ENCODE results near the gene RNF152. TPM values are rescaled to one million over a fixed set of nuclear protein-coding genes. Genes with fewer than 3 reads are reported as not detected.
A peak's percentile ranks its signal among the peaks of the same experiment; 100 is the strongest.

Gene RNF152
- total RNA-seq, 4 donors from 2014 or later: 19.4 to 28.7 (median 21.8) TPM

DNA sequence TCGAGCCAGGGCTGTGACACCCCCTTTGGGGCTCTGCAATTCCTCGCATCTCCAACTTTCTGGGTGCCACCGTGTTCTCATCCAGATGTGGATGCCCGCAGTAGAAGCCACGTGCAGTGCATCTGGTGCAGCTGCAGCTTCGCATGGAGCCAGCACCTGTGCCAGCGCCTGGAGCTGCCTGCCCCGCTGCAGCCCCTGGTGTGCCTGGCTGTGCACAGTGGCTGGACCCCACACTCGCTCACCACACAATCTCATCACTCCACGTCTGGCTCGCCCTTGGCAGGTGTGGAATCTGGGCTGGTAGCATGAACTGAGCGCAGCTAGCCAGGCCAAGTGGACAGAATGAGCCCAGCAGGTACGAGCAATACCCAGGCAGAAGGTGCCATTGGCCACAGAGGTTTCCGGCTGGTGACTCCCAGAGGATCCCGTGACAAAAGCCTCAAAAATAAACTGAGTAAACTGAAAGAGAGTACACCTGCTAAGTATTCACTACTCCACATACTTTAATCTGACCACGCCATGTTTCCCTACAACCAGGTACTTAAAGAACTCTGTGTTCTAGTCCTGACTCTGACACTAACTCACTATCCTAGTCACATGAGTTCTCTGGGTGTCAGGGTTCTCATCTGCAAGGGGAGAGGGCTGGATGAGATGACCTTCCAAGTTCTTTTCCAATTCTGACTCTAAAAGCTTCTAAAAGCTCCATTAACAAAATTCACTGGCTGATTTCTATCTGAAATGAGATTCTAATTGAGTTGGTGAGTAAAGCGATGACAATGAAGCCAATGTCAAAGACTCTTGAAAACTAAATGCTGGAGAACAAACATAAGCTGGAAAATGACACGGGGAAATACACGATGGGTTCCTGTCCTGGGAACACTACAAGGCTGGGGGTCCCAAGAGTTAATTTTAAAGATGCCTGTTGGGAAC is 37.1 kb downstream of the RNF152 start:
- Histone ChIP-seq H3K36me3 (no peaks in the 10 kb centered on the region), H3K27ac (no peak overlapping the region), H3K4me3 (replicated peaks in 1 of 3) (no peak overlapping the region), H3K4me1 (peaks cover 13 to 15% of the 10 kb centered on the region in 2 donors), H3K9me3 (no peaks in the 10 kb centered on the region), H3K27me3 (no peaks in the 10 kb centered on the region)
- no peak for DNase-seq
- 91 to 93% methylated on average over 14 to 19 of the region's 19 CpGs for WGBS, 2 donors
- TF ChIP-seq POLR2A (IDR thresholded peaks at IDR 0.05): no peak
- TF ChIP-seq, protein P1, sequence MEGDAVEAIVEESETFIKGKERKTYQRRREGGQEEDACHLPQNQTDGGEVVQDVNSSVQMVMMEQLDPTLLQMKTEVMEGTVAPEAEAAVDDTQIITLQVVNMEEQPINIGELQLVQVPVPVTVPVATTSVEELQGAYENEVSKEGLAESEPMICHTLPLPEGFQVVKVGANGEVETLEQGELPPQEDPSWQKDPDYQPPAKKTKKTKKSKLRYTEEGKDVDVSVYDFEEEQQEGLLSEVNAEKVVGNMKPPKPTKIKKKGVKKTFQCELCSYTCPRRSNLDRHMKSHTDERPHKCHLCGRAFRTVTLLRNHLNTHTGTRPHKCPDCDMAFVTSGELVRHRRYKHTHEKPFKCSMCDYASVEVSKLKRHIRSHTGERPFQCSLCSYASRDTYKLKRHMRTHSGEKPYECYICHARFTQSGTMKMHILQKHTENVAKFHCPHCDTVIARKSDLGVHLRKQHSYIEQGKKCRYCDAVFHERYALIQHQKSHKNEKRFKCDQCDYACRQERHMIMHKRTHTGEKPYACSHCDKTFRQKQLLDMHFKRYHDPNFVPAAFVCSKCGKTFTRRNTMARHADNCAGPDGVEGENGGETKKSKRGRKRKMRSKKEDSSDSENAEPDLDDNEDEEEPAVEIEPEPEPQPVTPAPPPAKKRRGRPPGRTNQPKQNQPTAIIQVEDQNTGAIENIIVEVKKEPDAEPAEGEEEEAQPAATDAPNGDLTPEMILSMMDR (IDR thresholded peaks at IDR 0.05): no peak
- intact Hi-C loops (cut with DNase I): no loop called here

DNA sequence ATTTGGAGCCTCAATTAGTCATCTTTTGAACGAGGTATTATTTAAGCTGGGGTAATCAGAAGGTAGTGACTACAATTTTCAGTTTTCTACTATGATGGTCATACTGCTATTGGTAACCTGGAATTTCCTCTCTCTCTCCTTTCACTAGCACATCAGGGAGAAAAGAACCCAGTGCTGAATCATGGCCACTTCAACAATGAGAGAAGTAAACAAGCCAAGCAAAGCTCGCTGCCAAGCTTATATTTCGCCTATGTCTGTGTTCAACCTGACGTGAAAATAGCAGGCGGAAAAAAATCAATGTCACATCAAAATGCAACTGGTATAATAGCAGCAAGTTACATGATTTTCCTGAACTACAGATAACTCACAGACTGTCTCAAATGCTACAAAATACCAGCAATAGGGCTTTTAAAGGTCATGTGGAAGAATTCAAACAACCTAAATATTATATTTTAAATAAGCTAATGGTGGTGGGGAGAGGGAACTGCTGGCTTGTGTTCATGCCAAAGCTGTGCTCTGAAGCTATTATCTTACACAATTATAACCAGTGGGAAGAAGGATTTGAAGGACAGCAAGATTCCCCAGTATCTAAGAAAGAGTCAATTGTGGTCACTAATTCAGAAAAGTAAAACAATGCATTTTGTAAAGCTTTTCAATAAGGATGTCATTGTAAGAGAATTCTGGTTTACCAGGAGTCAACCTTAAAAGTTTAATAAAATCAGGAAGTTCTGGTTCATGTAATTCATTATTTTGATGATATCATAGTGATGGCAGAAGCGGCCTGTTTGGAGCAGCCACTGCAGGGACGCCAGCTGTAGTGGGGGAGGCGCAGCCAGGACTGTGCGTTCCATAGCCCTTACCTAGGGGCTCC is 38.0 kb downstream of the RNF152 start:
- H3K27ac ChIP-seq: peak overlapping the region in 2 of 3 donors; percentile 7 to 35
- no peak for TF ChIP-seq POLR2A (IDR thresholded peaks at IDR 0.05)
- TF ChIP-seq, protein P1 (IDR thresholded peaks at IDR 0.05): peak in 1 of 6 experiments; percentile 3
- no peaks in the 10 kb centered on the region for H3K9me3 ChIP-seq
- no peaks in the 10 kb centered on the region for H3K27me3 ChIP-seq
- DNase-seq: peak; percentile 35 to 50
- intact Hi-C loops (cut with DNase I): no loop called here
- peaks cover 13 to 15% of the 10 kb centered on the region in 2 donors for H3K4me1 ChIP-seq
- no peaks in the 10 kb centered on the region for H3K36me3 ChIP-seq
- WGBS, 2 donors: 55 to 57% methylated on average over 9 of the region's 9 CpGs
- H3K4me3 ChIP-seq (replicated peaks in 1 of 3): no peak overlapping the region

DNA sequence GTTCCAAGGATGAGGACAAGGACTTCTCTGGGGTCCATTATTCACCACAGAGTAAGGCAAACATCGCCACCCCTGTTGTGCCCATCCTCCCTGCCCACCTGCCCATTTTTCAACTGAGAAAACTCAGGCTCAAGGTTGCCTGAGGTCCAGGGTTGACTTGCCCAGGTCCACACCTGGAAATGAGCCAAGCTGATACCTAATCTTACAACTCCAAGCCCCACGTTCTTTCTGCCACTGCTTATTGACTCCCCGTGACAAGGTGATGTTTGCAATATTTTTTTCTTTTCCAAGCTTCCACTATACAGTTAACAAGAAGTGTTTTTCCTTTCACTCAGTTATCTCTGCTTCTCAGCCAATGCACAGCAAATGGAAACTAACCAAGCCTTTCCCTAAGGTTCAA is 39.0 kb downstream of the RNF152 start:
- WGBS, 2 donors: 81 to 89% methylated on average over 3 of the region's 3 CpGs
- Histone ChIP-seq H3K4me1 (peaks cover 13 to 15% of the 10 kb centered on the region in 2 donors), H3K9me3 (no peaks in the 10 kb centered on the region), H3K4me3 (replicated peaks in 1 of 3) (no peak overlapping the region), H3K27me3 (no peaks in the 10 kb centered on the region), H3K36me3 (no peaks in the 10 kb centered on the region), H3K27ac (peak overlapping the region in 1 of 3 donors; percentile 35)
- TF ChIP-seq, protein P1 (IDR thresholded peaks at IDR 0.05): no peak
- no peak for TF ChIP-seq POLR2A (IDR thresholded peaks at IDR 0.05)
- intact Hi-C loops (cut with DNase I): no loop called here
- no peak for DNase-seq

DNA sequence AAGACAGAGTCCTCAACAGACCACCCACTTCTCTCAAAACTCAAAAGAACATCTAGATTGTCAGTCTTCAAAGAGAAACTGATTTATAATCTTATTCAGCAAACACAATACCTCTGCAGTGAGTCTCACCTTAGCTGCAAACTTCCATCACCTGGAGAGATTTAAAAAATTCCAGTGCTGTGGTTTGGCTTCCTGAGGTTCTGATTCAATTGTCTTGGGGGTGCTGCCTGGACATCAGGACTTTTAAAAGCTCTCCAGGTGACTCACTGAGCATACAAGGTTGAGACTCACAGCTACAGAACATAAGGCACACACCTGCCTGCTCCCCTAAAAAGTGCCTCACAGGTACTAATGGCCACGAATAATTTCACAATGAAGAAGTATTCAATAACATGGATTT is 40.3 kb downstream of the RNF152 start:
- TF ChIP-seq, protein P1 (IDR thresholded peaks at IDR 0.05): no peak
- H3K36me3 ChIP-seq: no peaks in the 10 kb centered on the region
- DNase-seq: no peak
- H3K4me3 ChIP-seq (replicated peaks in 1 of 3): no peak overlapping the region
- no peak overlapping the region for H3K27ac ChIP-seq
- 62 to 74% methylated on average over 1 of the region's 1 CpG for WGBS, 2 donors
- peaks cover 13 to 15% of the 10 kb centered on the region in 2 donors for H3K4me1 ChIP-seq
- intact Hi-C loops (cut with DNase I): no loop called here
- no peaks in the 10 kb centered on the region for H3K9me3 ChIP-seq
- no peaks in the 10 kb centered on the region for H3K27me3 ChIP-seq

All from thyroid gland (tissue), 4 donors.